GM18870 (cell line): ENCODE results near the gene ZNF229.
"Not testable (repeated sequence)": the region's sequence is repeated elsewhere in the genome, so short reads cannot be mapped to it uniquely, and the experiment has no call there.

Experiments
- ATAC-seq: cut with Tn5 transposase; IDR thresholded peaks from one replicate; pipeline ENCODE4 v1.9.1; 2021; ENCODE audit warnings: moderate library complexity; ENCODE audit not compliant: unreplicated experiment

ZNF229 gene

GRCh38 chr19:44447916-44448674 lies at the start of gene ZNF229:
Gene ZNF229 (minus strand): TSS chr19:44448472. CDS start chr19:44442847, 5,625 bp downstream.
- ATAC-seq = no peak

DNA sequence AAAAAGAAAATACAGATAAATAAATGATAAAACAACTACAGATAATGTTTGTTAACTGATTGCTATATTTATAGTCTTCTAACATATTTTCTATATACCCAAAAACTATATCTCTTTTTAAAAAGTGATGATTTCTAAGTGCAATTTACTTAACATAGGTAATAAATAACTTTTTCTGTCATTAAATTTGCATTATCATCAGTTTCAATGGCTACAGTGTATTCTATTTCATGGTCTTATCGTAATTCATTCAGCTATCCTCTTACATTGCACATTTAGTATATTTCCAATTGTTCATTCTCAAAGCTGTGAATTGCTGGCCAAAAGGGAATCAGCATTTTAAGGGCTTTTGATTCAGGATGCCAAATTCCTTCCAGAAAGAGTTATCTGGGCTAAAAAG lies 48.4 kb upstream of the ZNF229 start:
- no peak for ATAC-seq

GRCh38 chr19:44476559-44477408 lies 28.5 kb upstream of the ZNF229 start:
- no peak for ATAC-seq

GRCh38 chr19:44468730-44469129 lies 20.5 kb upstream of the ZNF229 start:
- ATAC-seq = not testable (repeated sequence)

DNA sequence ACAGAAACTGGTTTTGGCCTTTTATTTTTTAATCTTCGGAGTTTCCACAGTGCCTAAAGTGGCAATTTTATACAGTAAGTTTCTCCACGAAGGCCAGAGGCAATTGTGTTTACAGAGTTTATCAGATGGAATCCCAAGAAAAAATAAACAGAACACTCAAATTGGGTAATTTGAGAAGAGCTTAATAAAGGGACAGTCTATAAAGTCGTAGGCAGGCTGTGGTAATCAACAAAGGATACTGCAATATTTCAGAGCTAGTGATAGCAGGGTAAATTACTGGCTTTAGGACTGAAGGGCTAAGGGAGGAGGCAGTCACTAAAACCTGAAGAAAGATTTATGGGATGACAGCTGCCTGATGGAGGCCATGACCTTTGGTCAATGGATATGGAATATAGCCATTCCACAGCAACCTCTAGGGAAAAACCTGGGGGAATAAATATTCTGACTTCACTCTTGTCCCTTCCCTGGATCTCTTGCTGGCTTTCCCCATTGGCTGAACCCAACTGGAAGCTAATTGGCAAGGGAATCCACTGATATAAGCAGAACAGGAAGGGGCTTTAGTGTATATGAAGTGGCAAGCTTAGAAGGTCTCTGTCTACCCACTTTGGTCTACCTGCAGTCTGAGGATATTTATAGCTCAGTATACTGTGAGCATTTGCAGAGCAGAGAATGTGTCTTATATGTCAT lies 14.5 kb upstream of the ZNF229 start:
- not testable (repeated sequence) for ATAC-seq

GRCh38 chr19:44456016-44456415 lies 7.7 kb upstream of the ZNF229 start:
- not testable (repeated sequence) for ATAC-seq

GRCh38 chr19:44455100-44455499 lies 6.8 kb upstream of the ZNF229 start:
- no peak for ATAC-seq

DNA sequence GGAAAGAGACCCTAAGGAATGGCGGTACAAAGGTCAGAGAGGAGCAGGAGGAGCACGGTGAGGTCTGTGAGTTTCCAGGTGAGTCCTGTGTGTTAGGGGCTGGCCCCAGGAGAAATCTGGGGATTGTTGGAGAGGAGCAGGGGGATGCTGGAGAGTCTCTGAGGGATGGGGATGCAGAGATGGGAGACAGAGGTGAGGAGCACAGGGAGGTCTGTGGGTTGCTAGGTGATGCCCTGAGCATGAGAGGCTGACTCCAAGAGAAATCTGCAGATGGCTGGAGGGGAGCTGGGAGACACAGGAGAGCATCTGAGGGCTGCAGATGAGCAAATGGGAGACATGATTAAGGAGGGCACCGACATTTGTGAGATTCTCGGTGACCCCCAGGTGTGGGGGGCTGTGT lies 4.1 kb upstream of the ZNF229 start:
- no peak for ATAC-seq

DNA sequence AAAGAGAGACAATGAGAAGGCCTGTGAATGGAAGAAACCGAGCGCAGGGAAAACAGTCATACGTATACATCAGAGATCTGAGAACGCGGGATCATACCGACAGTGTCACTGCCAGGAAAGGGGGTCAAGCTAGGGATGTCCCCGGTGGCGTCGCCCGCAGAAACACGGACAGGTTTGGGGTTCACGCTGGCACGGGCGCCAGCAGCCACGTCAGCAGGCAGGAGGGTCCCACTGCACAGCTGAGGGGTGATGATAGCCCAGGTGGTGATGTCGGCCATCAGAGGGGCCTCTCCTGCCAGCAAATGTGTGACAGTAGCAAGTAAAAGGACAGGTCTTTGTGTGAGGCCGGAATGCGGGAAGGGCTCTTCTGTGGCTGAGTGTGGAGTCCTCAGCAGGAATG lies 3.4 kb upstream of the ZNF229 start:
- no peak for ATAC-seq

- ATAC-seq = no peak
Observed at GRCh38 chr19:44438441-44438840, 9.8 kb downstream of the ZNF229 start.

GRCh38 chr19:44435441-44435840 lies 12.8 kb downstream of the ZNF229 start:
- ATAC-seq = no peak

DNA sequence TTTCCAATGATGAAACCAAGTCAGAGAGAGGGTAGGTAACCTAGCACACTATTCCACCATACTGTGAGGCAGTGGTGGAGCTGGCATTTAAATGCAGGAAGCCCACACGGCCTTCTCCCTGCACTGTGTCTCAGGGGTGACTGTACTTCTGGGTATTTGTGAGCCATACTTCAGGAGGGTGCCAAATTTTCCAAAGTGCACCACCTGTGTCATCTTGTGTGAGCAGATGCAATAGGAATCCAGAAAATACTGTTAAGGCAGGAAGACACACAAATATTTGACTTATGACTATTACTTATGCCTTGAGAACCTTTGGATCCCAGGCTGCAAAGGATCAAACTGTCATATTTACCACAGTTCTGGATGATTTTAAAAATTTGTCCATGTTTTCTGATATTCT lies 17.3 kb downstream of the ZNF229 start:
- ATAC-seq = no peak

DNA sequence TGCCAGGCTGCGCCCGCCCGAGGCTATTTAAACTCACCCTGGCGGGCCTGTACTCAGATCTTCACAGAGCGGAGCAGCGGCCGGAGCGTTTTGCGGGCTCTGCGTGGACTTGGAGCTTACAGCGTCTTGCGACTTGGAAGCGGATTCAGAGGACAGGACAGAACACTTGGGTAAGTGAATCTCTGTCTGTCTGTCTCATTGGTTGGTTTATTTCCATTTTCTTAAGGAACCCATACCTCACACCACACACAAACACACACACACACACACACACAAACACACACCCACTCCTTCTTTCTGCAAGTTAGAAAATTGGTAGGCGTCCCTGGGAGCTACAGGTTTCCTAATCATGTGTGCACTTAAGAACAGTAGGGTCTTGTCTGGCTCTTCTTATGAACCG lies 32.7 kb downstream of the ZNF229 start:
- ATAC-seq = not testable (repeated sequence)

GRCh38 chr19:44401139-44402115 lies 46.8 kb downstream of the ZNF229 start, which contains the start of gene ZNF285:
Gene ZNF285 (minus strand): TSS chr19:44401608. CDS start chr19:44397213, 4,395 bp downstream.
- no peak for ATAC-seq

DNA sequence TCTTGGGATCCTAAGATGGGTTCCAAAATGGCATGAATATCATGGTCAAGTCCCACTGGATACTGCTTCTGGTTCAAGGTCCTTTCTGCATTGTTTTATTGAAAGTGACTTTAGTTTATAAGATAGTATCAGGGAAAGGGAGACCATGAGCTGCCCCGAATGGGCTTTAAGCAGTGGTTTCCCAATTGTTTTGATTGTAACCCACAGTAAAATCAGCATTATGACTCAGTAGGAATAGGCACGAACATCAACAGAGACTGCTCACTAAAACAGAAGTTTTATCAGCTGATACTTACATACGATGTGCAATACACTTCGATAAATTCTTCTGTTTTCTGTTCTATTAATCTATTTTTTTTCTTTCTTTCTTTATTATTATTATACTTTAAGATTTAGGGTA lies 59.0 kb downstream of the ZNF229 start:
- not testable (repeated sequence) for ATAC-seq
